A549 (cell line): ENCODE data around the gene FOXO6. TPM values are rescaled to one million over a fixed set of nuclear protein-coding genes. Genes with fewer than 3 reads are reported as not detected.

ENCODE experiments used
- ATAC-seq, 2 experiments: fragments of 200-7000 bp in 1 of 2; fragments of >200 bp in 1 of 2; cut with Nextera tagmentation in 1 of 2; cut with Tn5 transposase in 1 of 2; 3 replicates each; pipeline versions ENCODE4 v1.8.0 to v1.9.1; 2018 to 2020; ENCODE audit warnings: mild to moderate bottlenecking in 1 of 2, moderate library complexity in 1 of 2
- CTCF ChIA-PET: fragments of 300-600 bp; sonication (Branson Sonifier 250); formaldehyde crosslinking; extraction: SDS; loops from one replicate; lab custom pipeline; 2021; ENCODE audit warnings: antibody characterized with exemption, inconsistent platforms; lab: Yijun Ruan, JAX
- POLR2A ChIA-PET: fragments of 350-600 bp; formaldehyde crosslinking; extraction: SDS; loops from one replicate; lab custom pipeline; 2021; ENCODE audit warnings: antibody characterized with exemption, inconsistent platforms; lab: Yijun Ruan, JAX
- DNase-seq, 2 experiments: peaks; one replicate each; pipeline versions ENCODE4 v3.0.0 to v3.0.0-alpha.2; 2011 to 2016; ENCODE audit warnings: low read depth in 1 of 2, low spot score in 1 of 2
- FAIRE-seq: peaks from 2 replicates; lab custom pipeline; 2011; peaks lifted over from hg19 to GRCh38; lab: Jason Lieb, UNC
- H3K27ac ChIP-seq, 2 experiments: fragments of >200 bp; sonication (Bioruptor Twin); formaldehyde crosslinking; 3 replicates each; pipeline ENCODE4 v1.5.1; 2016 to 2017
- H3K4me1 ChIP-seq: fragments of >200 bp; sonication (Bioruptor Twin); formaldehyde crosslinking; 3 replicates; pipeline ENCODE4 v1.6.1; 2016
- H3K4me2 ChIP-seq: fragments of >200 bp; sonication (Bioruptor Twin); formaldehyde crosslinking; 3 replicates; pipeline ENCODE4 v1.6.1; 2016
- H3K4me3 ChIP-seq: fragments of >200 bp; sonication (Bioruptor Twin); formaldehyde crosslinking; 3 replicates; pipeline ENCODE4 v1.5.1; 2016
- H3K9me3 ChIP-seq: fragments of >200 bp; sonication (Bioruptor Twin); formaldehyde crosslinking; 3 replicates; pipeline ENCODE4 v1.6.1; 2016
- ATOH8 ChIP-seq: fragments of 250-450 bp; sonication (Bioruptor Pico); IDR thresholded peaks from 2 replicates; pipeline ENCODE4 v1.5.0; 2020; ENCODE audit warnings: low read depth, mild to moderate bottlenecking, moderate library complexity
- BHLHE40 ChIP-seq: IDR thresholded peaks from 2 replicates; pipeline ENCODE4 v1.6.1; 2012; ENCODE audit warnings: low read depth, low read length, inconsistent platforms
- CBX2 ChIP-seq: fragments of 200-600 bp; sonication (generic); IDR thresholded peaks from 2 replicates; pipeline ENCODE4 v1.6.1; 2016; ENCODE audit warnings: low read depth, mild to moderate bottlenecking, borderline replicate concordance
- CBX8 ChIP-seq: fragments of 200-600 bp; sonication (generic); IDR thresholded peaks from 2 replicates; pipeline ENCODE4 v1.6.1; 2016
- CHD2 ChIP-seq: fragments of 150-350 bp; IDR thresholded peaks from 2 replicates; pipeline ENCODE4 v1.6.1; 2014; ENCODE audit warnings: low read length; ENCODE audit not compliant: partially characterized antibody
- CTCF ChIP-seq: fragments of >200 bp; sonication (Bioruptor Twin); formaldehyde crosslinking; IDR thresholded peaks from 3 replicates; pipeline ENCODE4 v1.5.1; 2016
- EHF ChIP-seq: fragments of 250-450 bp; sonication (Bioruptor Pico); IDR thresholded peaks from 2 replicates; pipeline ENCODE4 v1.5.0; 2020; ENCODE audit warnings: mild to moderate bottlenecking
- ELK1 ChIP-seq: fragments of 150-350 bp; IDR thresholded peaks from 2 replicates; pipeline ENCODE4 v1.6.1; 2014; ENCODE audit warnings: low read depth, mild to moderate bottlenecking, low read length
- EP300 ChIP-seq, 2 experiments: fragments of >200 bp; sonication (Bioruptor Twin); formaldehyde crosslinking; IDR thresholded peaks; 2 replicates in 1 of 2; 3 replicates in 1 of 2; pipeline ENCODE4 v1.6.1; 2016 to 2017
- FOSB ChIP-seq: fragments of 250-450 bp; sonication (Bioruptor Pico); IDR thresholded peaks from 2 replicates; pipeline ENCODE4 v1.5.0; 2020; ENCODE audit warnings: mild to moderate bottlenecking, moderate library complexity
- GATA3 ChIP-seq: IDR thresholded peaks from 2 replicates; pipeline ENCODE4 v1.6.1; 2012; ENCODE audit warnings: borderline replicate concordance
- HDAC2 ChIP-seq: fragments of 200-600 bp; sonication (generic); IDR thresholded peaks from 2 replicates; pipeline ENCODE4 v1.6.1; 2016
- JUN ChIP-seq, 2 experiments: fragments of >200 bp; sonication (Bioruptor Twin); formaldehyde crosslinking; IDR thresholded peaks; 2 replicates in 1 of 2; 3 replicates in 1 of 2; pipeline ENCODE4 v1.6.1; 2016 to 2017
- KDM1A ChIP-seq: fragments of 200-600 bp; sonication (generic); IDR thresholded peaks from 2 replicates; pipeline ENCODE4 v1.6.1; 2016; ENCODE audit warnings: low read depth, mild to moderate bottlenecking
- KDM5A ChIP-seq: fragments of 200-600 bp; sonication (generic); IDR thresholded peaks from 2 replicates; pipeline ENCODE4 v1.6.1; 2016; ENCODE audit warnings: antibody characterized with exemption, mild to moderate bottlenecking
- NPAS2 ChIP-seq: fragments of 250-450 bp; sonication (Bioruptor Pico); IDR thresholded peaks from 2 replicates; pipeline ENCODE4 v1.8.0; 2022; ENCODE audit warnings: mild to moderate bottlenecking, moderate library complexity, borderline replicate concordance
- PBX3 ChIP-seq: IDR thresholded peaks from 2 replicates; pipeline ENCODE4 v1.6.1; 2012
- PHF8 ChIP-seq: fragments of 200-600 bp; sonication (generic); IDR thresholded peaks from 2 replicates; pipeline ENCODE4 v1.6.1; 2016; ENCODE audit warnings: low read depth, mild to moderate bottlenecking, antibody characterized with exemption, moderate library complexity, borderline replicate concordance
- RARB ChIP-seq: fragments of 250-450 bp; sonication (Bioruptor Pico); IDR thresholded peaks from 2 replicates; pipeline ENCODE4 v1.8.0; 2021; ENCODE audit warnings: mild to moderate bottlenecking, moderate library complexity
- RCOR1 ChIP-seq: fragments of 150-350 bp; IDR thresholded peaks from 2 replicates; pipeline ENCODE4 v1.6.1; 2014; ENCODE audit warnings: antibody characterized with exemption, low read length, low read depth
- RFX5 ChIP-seq: fragments of 450-650 bp; IDR thresholded peaks from 2 replicates; pipeline ENCODE4 v1.7.1; 2014; ENCODE audit warnings: antibody characterized with exemption, mild to moderate bottlenecking, moderate library complexity
- RNF2 ChIP-seq: fragments of 200-600 bp; sonication (generic); IDR thresholded peaks from 2 replicates; pipeline ENCODE4 v1.6.1; 2016; ENCODE audit warnings: low read depth, mild to moderate bottlenecking, antibody characterized with exemption, moderate library complexity, borderline replicate concordance
- SMC3 ChIP-seq: fragments of >200 bp; sonication (Bioruptor Twin); formaldehyde crosslinking; IDR thresholded peaks from 3 replicates; pipeline ENCODE4 v1.6.1; 2018; ENCODE audit warnings: inconsistent platforms
- SREBF2 ChIP-seq: fragments of 450-650 bp; IDR thresholded peaks from 2 replicates; pipeline ENCODE4 v1.6.1; 2014; ENCODE audit warnings: mild to moderate bottlenecking, moderate library complexity
- USF2 ChIP-seq: fragments of 450-650 bp; IDR thresholded peaks from 2 replicates; pipeline ENCODE4 v1.6.1; 2014; ENCODE audit warnings: antibody characterized with exemption
- ZNF302 ChIP-seq: fragments of 250-450 bp; sonication (Bioruptor Pico); IDR thresholded peaks from 2 replicates; pipeline ENCODE4 v1.9.0; 2021; ENCODE audit warnings: inconsistent platforms, mild to moderate bottlenecking, moderate library complexity
- WGBS: methylation state at CpG from one replicate; pipeline ENCODE4 v1.1.6; 2017; ENCODE audit errors: missing lambda C conversion rate; 5-methylcytosine and 5-hydroxymethylcytosine counted together
- polyA plus RNA-seq, 4 experiments: library from polyadenylated mRNA; depleted of rRNA in 3 of 4; stranded (reverse); fragments of >200 nt; fragmentation: RNase III in 1 of 4; extraction: RNeasy Plus Mini Kit Qiagen cat#74134 plus additional on column Dnase treatment in 1 of 4; gene quantifications; 2 replicates in 3 of 4; 3 replicates in 1 of 4; pipeline ENCODE4 v1.2.3, GENCODE V29; 2011 to 2017

The FOXO6 gene
- polyA plus RNA-seq, 2 of the 4 experiments (the other 2 are of a cell fraction): 0.10 to 0.25 TPM

- TF ChIP-seq JUN (IDR thresholded peaks at IDR 0.05) (no peak), NPAS2 (no peak), BHLHE40 (no peak), KDM1A (no peak), HDAC2 (no peak), PHF8 (no peak), ZNF302 (CRISPR knock-in tag) (no peak), CBX8 (no peak)
- TF ChIP-seq, all 56 proteins: peak for 0
Measured at GRCh38 chr1:41378222-41378621, 17.0 kb downstream of the FOXO6 start (continued).

GRCh38 chr1:41378999-41379737, 17.9 kb downstream of the FOXO6 start:
- DNase-seq: no peak
- Histone ChIP-seq H3K4me1 (peaks cover 13% of the 10 kb centered on the region; the same call in 2 of the 3 replicates), H3K27ac (no peak overlapping the region), H3K4me2 (no peak overlapping the region), H3K9me3 (no peaks in the 10 kb centered on the region), H3K4me3 (no peak overlapping the region)
- ChIA-PET CTCF (interaction anchor here (1.1 to 2.3 kb wide), 5 partner anchors 18 to 96 kb away, joined by 3 to 9 read pairs (median 4); partner anchors contain the start of gene FOXO6), POLR2A (no interaction called here)
- WGBS: 65% methylated on average over 4 of the region's 4 CpGs
- ATAC-seq: no peak
- FAIRE-seq: no peak
- TF ChIP-seq ELK1 (no peak), GATA3 (no peak), CTCF (no peak), CBX8 (no peak), EP300 (IDR thresholded peaks at IDR 0.05) (no peak), SREBF2 (no peak), CBX2 (no peak), CHD2 (no peak), FOSB (CRISPR knock-in tag) (no peak), ATOH8 (CRISPR knock-in tag) (no peak), SMC3 (no peak), RFX5 (no peak), EHF (CRISPR knock-in tag) (no peak)

- 70% methylated on average over 6 of the region's 6 CpGs for WGBS
- POLR2A ChIA-PET: no interaction called here
- Histone ChIP-seq H3K9me3 (no peaks in the 10 kb centered on the region), H3K4me3 (no peak overlapping the region), H3K27ac (no peak overlapping the region), H3K4me2 (no peak overlapping the region), H3K4me1 (peaks cover 13% of the 10 kb centered on the region; the same call in 2 of the 3 replicates)
- CTCF ChIA-PET: interaction anchor here (1.2 to 2.3 kb wide), 3 partner anchors 18 to 97 kb away, joined by 3 to 9 read pairs (median 7); partner anchors contain the start of gene FOXO6
- DNase-seq (no peak), FAIRE-seq (no peak), ATAC-seq (no peak)
- TF ChIP-seq GATA3 (no peak), JUN (IDR thresholded peaks at IDR 0.05) (no peak), USF2 (no peak), RARB (CRISPR knock-in tag) (no peak), FOSB (CRISPR knock-in tag) (no peak), RCOR1 (no peak), PBX3 (no peak), CTCF (no peak), CBX2 (no peak), CHD2 (no peak), EP300 (IDR thresholded peaks at IDR 0.05) (no peak), RNF2 (no peak), KDM5A (no peak)
Measured at GRCh38 chr1:41379738-41380130, 18.5 kb downstream of the FOXO6 start.
